SK-N-SH (cell line): ENCODE results near the gene MME. TPM values are rescaled to one million over a fixed set of nuclear protein-coding genes. Genes with fewer than 3 reads are reported as not detected.

ENCODE experiments used
- CTCF ChIA-PET: fragments of 300-600, 350-600 bp; formaldehyde crosslinking; extraction: SDS; loops from one replicate; lab custom pipeline; 2021; lab: Yijun Ruan, JAX
- POLR2A ChIA-PET: fragments of 350-600 bp; sonication (Branson Sonifier 250); formaldehyde crosslinking; extraction: SDS; loops from one replicate; lab custom pipeline; 2020; ENCODE audit warnings: antibody characterized with exemption, inconsistent platforms; lab: Yijun Ruan, JAX
- DNase-seq: peaks from one replicate; pipeline ENCODE4 v3.0.0; 2012
- H2AFZ ChIP-seq: fragments of 200-600 bp; sonication (generic); 2 replicates; pipeline ENCODE4 v1.8.1; 2016; ENCODE audit warnings: antibody characterized with exemption, mild to moderate bottlenecking, low read depth
- H3F3A ChIP-seq: fragments of 200-600 bp; sonication (generic); replicated peaks from 2 replicates; pipeline ENCODE3; 2016; ENCODE audit warnings: antibody characterized with exemption, mild to moderate bottlenecking; ENCODE audit not compliant: insufficient read depth
- H3K27ac ChIP-seq, 2 experiments: fragments of 200-500 bp in 1 of 2; fragments of 200-600 bp in 1 of 2; sonication (Bioruptor generic) in 1 of 2; sonication (generic), shearing (Covaris generic) in 1 of 2; 2 replicates each; pipeline versions ENCODE4 v1.5.1 to v1.6.1; 2014 to 2016; ENCODE audit warnings: low read depth in 2 of 2, inconsistent platforms in 1 of 2, low read length in 1 of 2, mild to moderate bottlenecking in 1 of 2, mixed read lengths in 1 of 2
- H3K27me3 ChIP-seq: fragments of 200-600 bp; sonication (generic), shearing (Covaris generic); 2 replicates; pipeline ENCODE4 v1.6.1; 2016; ENCODE audit warnings: mixed run types; ENCODE audit not compliant: insufficient read depth
- H3K36me3 ChIP-seq, 2 experiments: fragments of 200-500 bp in 1 of 2; fragments of 200-600 bp in 1 of 2; sonication (Bioruptor generic) in 1 of 2; sonication (generic) in 1 of 2; replicated peaks in 1 of 2; 2 replicates each; pipeline versions ENCODE3 to v1.5.1; 2014 to 2016; ENCODE audit warnings: low read length in 1 of 2, mild to moderate bottlenecking in 1 of 2; ENCODE audit not compliant: insufficient read depth in 2 of 2, control insufficient read depth in 1 of 2
- H3K4me1 ChIP-seq, 2 experiments: fragments of 200-500 bp in 1 of 2; fragments of 200-600 bp in 1 of 2; sonication (Bioruptor generic) in 1 of 2; sonication (generic), shearing (Covaris generic) in 1 of 2; 2 replicates each; pipeline versions ENCODE4 v1.5.1 to v1.6.1; 2014 to 2016; ENCODE audit warnings: low read depth in 1 of 2, low read length in 1 of 2, mixed run types in 1 of 2; ENCODE audit not compliant: insufficient read depth in 2 of 2, control insufficient read depth in 1 of 2
- H3K4me2 ChIP-seq: fragments of 200-600 bp; sonication (generic), shearing (Covaris generic); 2 replicates; pipeline ENCODE4 v1.6.1; 2017; ENCODE audit warnings: mixed run types
- H3K4me3 ChIP-seq, 2 experiments: fragments of 200-500 bp in 1 of 2; fragments of 200-600 bp in 1 of 2; sonication (Bioruptor generic) in 1 of 2; sonication (generic), shearing (Covaris generic) in 1 of 2; 2 replicates each; pipeline versions ENCODE4 v1.5.1 to v1.8.1; 2014 to 2016; ENCODE audit warnings: low read depth in 2 of 2, inconsistent platforms in 1 of 2, low read length in 1 of 2, mild to moderate bottlenecking in 1 of 2, mixed read lengths in 1 of 2, moderate library complexity in 1 of 2
- H3K79me2 ChIP-seq: fragments of 200-600 bp; sonication (generic); 2 replicates; pipeline ENCODE4 v1.8.1; 2017; ENCODE audit warnings: mild to moderate bottlenecking; ENCODE audit not compliant: insufficient read depth
- H3K9ac ChIP-seq: fragments of 200-600 bp; sonication (generic); 2 replicates; pipeline ENCODE4 v1.6.1; 2017; ENCODE audit warnings: mixed run types
- H3K9me2 ChIP-seq: fragments of 200-600 bp; sonication (generic); 2 replicates; pipeline ENCODE4 v1.6.1; 2017; ENCODE audit warnings: mixed run types
- H3K9me3 ChIP-seq: fragments of 200-600 bp; sonication (generic); 2 replicates; pipeline ENCODE4 v1.6.1; 2017; ENCODE audit warnings: mixed run types, mild to moderate bottlenecking, moderate library complexity
- H4K20me1 ChIP-seq: fragments of 200-600 bp; sonication (generic); 2 replicates; pipeline ENCODE4 v1.6.1; 2017; ENCODE audit warnings: mild to moderate bottlenecking, mixed run types; ENCODE audit not compliant: insufficient read depth
- CHD2 ChIP-seq: fragments of 150-350 bp; IDR thresholded peaks from 2 replicates; pipeline ENCODE4 v1.6.1; 2018; ENCODE audit warnings: low read length; ENCODE audit not compliant: partially characterized antibody
- ELF1 ChIP-seq: IDR thresholded peaks from 2 replicates; pipeline ENCODE4 v1.4.0; 2012
- EZH2phosphoT487 ChIP-seq: fragments of 200-600 bp; sonication (generic); IDR thresholded peaks from 2 replicates; pipeline ENCODE4 v1.6.1; 2017; ENCODE audit warnings: low read depth, mixed run types, mild to moderate bottlenecking, antibody characterized with exemption, moderate library complexity, borderline replicate concordance
- GATA2 ChIP-seq: sonication (generic); formaldehyde crosslinking; IDR thresholded peaks from 2 replicates; pipeline ENCODE4 v1.5.0; 2020; ENCODE audit warnings: mild to moderate bottlenecking, missing genetic modification reagents
- MXI1 ChIP-seq: IDR thresholded peaks from 2 replicates; pipeline ENCODE4 v1.6.1; 2012; ENCODE audit warnings: mild to moderate bottlenecking, low read depth, low read length, improper control_type of control experiment
- RCOR1 ChIP-seq: fragments of 150-350 bp; IDR thresholded peaks from 2 replicates; pipeline ENCODE4 v1.6.1; 2017; ENCODE audit warnings: antibody characterized with exemption, low read length
- SIN3A ChIP-seq: IDR thresholded peaks from 2 replicates; pipeline ENCODE4 v1.6.1; 2012; ENCODE audit warnings: low read depth, mild to moderate bottlenecking, low read length, moderate library complexity, borderline replicate concordance
- TAF1 ChIP-seq: IDR thresholded peaks from 2 replicates; pipeline ENCODE4 v1.6.1; 2012; ENCODE audit warnings: low read depth, mild to moderate bottlenecking, low read length, moderate library complexity, borderline replicate concordance
- TCF12 ChIP-seq: IDR thresholded peaks from 2 replicates; pipeline ENCODE4 v1.4.0; 2012
- TEAD4 ChIP-seq: IDR thresholded peaks from 2 replicates; pipeline ENCODE4 v1.4.0; 2012; ENCODE audit warnings: mild to moderate bottlenecking, borderline replicate concordance; ENCODE audit not compliant: insufficient read depth
- YY1 ChIP-seq: IDR thresholded peaks from 2 replicates; pipeline ENCODE4 v1.4.0; 2012; ENCODE audit warnings: low read depth, mild to moderate bottlenecking
- WGBS: methylation state at CpG from one replicate; pipeline ENCODE4 v1.1.6; 2017; ENCODE audit warnings: low lambda C conversion rate; 5-methylcytosine and 5-hydroxymethylcytosine counted together
- polyA plus RNA-seq, 3 experiments: library from polyadenylated mRNA; depleted of rRNA; stranded (reverse); fragments of >200 nt; gene quantifications; 2 replicates each; pipeline ENCODE4 v1.2.3, GENCODE V29; 2012
- TF ChIP-seq, protein P1 (sequence below): IDR thresholded peaks from 2 replicates; pipeline ENCODE4 v1.4.0; 2012; ENCODE audit warnings: low read depth
- TF ChIP-seq, protein P2 (sequence below): fragments of 150-350 bp; IDR thresholded peaks from 2 replicates; pipeline ENCODE4 v1.6.1; 2016; ENCODE audit warnings: mild to moderate bottlenecking, low read depth, low read length
- TF ChIP-seq, protein P3 (sequence below): fragments of 200-600 bp; sonication (generic); IDR thresholded peaks from 2 replicates; pipeline ENCODE4 v1.6.1; 2017; ENCODE audit warnings: antibody characterized with exemption, mild to moderate bottlenecking, moderate library complexity

Gene MME
- polyA plus RNA-seq, 1 of the 3 experiments (the other 2 are of a cell fraction): 167 TPM

DNA sequence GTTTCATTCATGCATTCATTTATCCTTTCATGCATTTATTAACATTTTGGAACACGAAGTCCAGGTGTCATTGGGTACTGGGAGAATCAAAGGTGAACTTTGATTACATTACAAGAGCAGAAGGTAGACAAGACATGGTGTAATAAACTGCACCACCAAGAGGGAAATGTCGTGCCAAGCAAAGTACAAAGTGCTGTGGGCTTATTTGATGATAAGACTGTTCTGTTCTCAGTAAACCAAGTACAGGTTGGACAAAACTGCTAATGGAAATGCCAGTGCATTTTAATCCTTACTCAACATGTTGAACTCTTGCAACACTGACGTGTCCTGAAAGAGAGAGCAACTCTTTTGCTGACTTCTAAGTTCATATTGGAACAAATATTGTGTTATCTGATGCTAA lies 69.4 kb downstream of the MME start:
- ChIA-PET POLR2A (no interaction called here), CTCF (no interaction called here)
- Histone ChIP-seq H3K4me1 (no peaks in the 10 kb centered on the region), H3K4me2 (no peak overlapping the region), H3K27me3 (no peaks in the 10 kb centered on the region), H2AFZ (no peak overlapping the region), H3K27ac (no peak overlapping the region), H3F3A (no peaks in the 10 kb centered on the region), H3K9me2 (no peaks in the 10 kb centered on the region), H4K20me1 (no peaks in the 10 kb centered on the region), H3K9me3 (no peaks in the 10 kb centered on the region), H3K36me3 (peaks cover 10 to 77% of the 10 kb centered on the region in 2 experiments), H3K4me3 (no peak overlapping the region), H3K9ac (no peak overlapping the region), H3K79me2 (no peaks in the 10 kb centered on the region)
- no peak for DNase-seq
- WGBS: 28% methylated on average over 3 of the region's 3 CpGs
- TF ChIP-seq EZH2phosphoT487: no peak
- TF ChIP-seq ELF1: no peak
- TF ChIP-seq TAF1: no peak
- TF ChIP-seq GATA2 (CRISPR knock-in tag): no peak
- TF ChIP-seq RCOR1: no peak
- no peak for TF ChIP-seq SIN3A
- no peak for TF ChIP-seq MXI1
- TF ChIP-seq YY1: no peak
- TF ChIP-seq, protein P1, sequence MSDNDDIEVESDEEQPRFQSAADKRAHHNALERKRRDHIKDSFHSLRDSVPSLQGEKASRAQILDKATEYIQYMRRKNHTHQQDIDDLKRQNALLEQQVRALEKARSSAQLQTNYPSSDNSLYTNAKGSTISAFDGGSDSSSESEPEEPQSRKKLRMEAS: no peak
- no peak for TF ChIP-seq CHD2
- TF ChIP-seq, protein P2, sequence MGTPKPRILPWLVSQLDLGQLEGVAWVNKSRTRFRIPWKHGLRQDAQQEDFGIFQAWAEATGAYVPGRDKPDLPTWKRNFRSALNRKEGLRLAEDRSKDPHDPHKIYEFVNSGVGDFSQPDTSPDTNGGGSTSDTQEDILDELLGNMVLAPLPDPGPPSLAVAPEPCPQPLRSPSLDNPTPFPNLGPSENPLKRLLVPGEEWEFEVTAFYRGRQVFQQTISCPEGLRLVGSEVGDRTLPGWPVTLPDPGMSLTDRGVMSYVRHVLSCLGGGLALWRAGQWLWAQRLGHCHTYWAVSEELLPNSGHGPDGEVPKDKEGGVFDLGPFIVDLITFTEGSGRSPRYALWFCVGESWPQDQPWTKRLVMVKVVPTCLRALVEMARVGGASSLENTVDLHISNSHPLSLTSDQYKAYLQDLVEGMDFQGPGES: no peak
- TF ChIP-seq, protein P3, sequence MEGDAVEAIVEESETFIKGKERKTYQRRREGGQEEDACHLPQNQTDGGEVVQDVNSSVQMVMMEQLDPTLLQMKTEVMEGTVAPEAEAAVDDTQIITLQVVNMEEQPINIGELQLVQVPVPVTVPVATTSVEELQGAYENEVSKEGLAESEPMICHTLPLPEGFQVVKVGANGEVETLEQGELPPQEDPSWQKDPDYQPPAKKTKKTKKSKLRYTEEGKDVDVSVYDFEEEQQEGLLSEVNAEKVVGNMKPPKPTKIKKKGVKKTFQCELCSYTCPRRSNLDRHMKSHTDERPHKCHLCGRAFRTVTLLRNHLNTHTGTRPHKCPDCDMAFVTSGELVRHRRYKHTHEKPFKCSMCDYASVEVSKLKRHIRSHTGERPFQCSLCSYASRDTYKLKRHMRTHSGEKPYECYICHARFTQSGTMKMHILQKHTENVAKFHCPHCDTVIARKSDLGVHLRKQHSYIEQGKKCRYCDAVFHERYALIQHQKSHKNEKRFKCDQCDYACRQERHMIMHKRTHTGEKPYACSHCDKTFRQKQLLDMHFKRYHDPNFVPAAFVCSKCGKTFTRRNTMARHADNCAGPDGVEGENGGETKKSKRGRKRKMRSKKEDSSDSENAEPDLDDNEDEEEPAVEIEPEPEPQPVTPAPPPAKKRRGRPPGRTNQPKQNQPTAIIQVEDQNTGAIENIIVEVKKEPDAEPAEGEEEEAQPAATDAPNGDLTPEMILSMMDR: no peak
- TF ChIP-seq TEAD4: no peak
- no peak for TF ChIP-seq TCF12
